ENCODE data around the gene SSTR3. TPM values are rescaled to one million over a fixed set of nuclear protein-coding genes. Genes with fewer than 3 reads are reported as not detected.

Gene SSTR3
- total and polyA plus RNA-seq, 10 of the 15 experiments (the other 5 are each of a cell fraction or from before 2014, with no cell fraction given), result 0.03 to 4.5 (median 2.4) TPM

DNA sequence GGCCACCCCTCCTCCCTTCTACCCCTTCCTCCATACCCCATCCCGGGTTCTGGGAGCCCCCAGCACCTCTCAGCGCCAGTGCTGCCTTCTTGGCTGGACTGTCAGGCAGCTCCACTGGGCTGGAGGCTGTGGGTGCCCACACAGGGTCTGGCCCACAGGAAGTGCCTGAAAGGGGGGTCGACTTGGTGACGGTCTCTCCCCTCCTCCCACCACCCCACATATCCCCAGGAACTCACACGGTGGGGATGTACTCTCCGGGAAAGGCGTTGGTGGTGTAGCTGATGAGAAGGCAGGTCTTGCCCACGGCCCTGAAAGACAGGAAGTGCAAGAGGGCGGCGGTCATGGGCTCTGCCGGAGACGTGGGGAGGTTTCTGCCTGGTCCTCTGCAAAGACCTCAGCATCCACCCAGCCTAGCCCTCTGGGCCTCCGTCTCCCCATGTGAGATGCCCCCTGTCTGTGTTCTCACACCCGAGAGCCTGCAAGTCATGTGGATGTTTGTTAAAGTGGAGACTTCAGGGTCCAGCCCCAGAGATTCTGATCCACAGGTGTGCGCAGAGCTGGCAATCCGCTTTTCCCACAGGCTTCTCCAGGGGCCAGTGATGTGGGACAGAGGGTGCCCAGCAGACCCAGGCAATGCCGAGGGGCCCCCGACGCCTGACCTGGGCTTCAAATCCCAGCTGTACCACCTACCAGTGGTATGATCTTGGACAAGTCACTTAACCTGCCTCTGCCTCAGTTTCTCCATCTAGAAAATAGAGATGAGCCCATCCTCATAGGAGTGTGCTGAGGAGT lies 29.3 kb upstream of the SSTR3 start (continued):
- TF ChIP-seq, protein P1, sequence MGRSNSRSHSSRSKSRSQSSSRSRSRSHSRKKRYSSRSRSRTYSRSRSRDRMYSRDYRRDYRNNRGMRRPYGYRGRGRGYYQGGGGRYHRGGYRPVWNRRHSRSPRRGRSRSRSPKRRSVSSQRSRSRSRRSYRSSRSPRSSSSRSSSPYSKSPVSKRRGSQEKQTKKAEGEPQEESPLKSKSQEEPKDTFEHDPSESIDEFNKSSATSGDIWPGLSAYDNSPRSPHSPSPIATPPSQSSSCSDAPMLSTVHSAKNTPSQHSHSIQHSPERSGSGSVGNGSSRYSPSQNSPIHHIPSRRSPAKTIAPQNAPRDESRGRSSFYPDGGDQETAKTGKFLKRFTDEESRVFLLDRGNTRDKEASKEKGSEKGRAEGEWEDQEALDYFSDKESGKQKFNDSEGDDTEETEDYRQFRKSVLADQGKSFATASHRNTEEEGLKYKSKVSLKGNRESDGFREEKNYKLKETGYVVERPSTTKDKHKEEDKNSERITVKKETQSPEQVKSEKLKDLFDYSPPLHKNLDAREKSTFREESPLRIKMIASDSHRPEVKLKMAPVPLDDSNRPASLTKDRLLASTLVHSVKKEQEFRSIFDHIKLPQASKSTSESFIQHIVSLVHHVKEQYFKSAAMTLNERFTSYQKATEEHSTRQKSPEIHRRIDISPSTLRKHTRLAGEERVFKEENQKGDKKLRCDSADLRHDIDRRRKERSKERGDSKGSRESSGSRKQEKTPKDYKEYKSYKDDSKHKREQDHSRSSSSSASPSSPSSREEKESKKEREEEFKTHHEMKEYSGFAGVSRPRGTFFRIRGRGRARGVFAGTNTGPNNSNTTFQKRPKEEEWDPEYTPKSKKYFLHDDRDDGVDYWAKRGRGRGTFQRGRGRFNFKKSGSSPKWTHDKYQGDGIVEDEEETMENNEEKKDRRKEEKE (IDR thresholded peaks at IDR 0.05), result no peak
- TF ChIP-seq HCFC1 (IDR thresholded peaks at IDR 0.05; ENCODE audit: low read length) (no peak), KLF5 (IDR thresholded peaks at IDR 0.05; ENCODE audit: partially characterized antibody) (no peak), CHD4 (IDR thresholded peaks at IDR 0.05) (no peak), MTA3 (IDR thresholded peaks at IDR 0.05; ENCODE audit: borderline replicate concordance, low read length) (no peak), PAX5 (IDR thresholded peaks at IDR 0.05; ENCODE audit: borderline replicate concordance, low read depth, low read length) (no peak), RFX5 (IDR thresholded peaks at IDR 0.05; ENCODE audit: low read depth, low read length) (no peak), EED (IDR thresholded peaks at IDR 0.05; ENCODE audit: low read depth) (0 out of 2 replicates have a peak, but pooled peaks have one; percentile 17), NFXL1 (IDR thresholded peaks at IDR 0.05; ENCODE audit: borderline replicate concordance) (no peak), NR2F1 (conservative IDR thresholded peaks at IDR 0.05) (no peak), ZSCAN29 (IDR thresholded peaks at IDR 0.05) (no peak), MEF2B (IDR thresholded peaks at IDR 0.05; ENCODE audit: partially characterized antibody, poor library complexity, severe bottlenecking) (no peak), ETV6 (conservative IDR thresholded peaks at IDR 0.05 in 1 of 2, IDR thresholded peaks at IDR 0.05 in 1 of 2; ENCODE audit: borderline replicate concordance in 1 of 2, low read depth in 1 of 2) (no peak)
- TF ChIP-seq, protein P2, sequence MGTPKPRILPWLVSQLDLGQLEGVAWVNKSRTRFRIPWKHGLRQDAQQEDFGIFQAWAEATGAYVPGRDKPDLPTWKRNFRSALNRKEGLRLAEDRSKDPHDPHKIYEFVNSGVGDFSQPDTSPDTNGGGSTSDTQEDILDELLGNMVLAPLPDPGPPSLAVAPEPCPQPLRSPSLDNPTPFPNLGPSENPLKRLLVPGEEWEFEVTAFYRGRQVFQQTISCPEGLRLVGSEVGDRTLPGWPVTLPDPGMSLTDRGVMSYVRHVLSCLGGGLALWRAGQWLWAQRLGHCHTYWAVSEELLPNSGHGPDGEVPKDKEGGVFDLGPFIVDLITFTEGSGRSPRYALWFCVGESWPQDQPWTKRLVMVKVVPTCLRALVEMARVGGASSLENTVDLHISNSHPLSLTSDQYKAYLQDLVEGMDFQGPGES (IDR thresholded peaks at IDR 0.05), result no peak
- TF ChIP-seq, protein P3, sequence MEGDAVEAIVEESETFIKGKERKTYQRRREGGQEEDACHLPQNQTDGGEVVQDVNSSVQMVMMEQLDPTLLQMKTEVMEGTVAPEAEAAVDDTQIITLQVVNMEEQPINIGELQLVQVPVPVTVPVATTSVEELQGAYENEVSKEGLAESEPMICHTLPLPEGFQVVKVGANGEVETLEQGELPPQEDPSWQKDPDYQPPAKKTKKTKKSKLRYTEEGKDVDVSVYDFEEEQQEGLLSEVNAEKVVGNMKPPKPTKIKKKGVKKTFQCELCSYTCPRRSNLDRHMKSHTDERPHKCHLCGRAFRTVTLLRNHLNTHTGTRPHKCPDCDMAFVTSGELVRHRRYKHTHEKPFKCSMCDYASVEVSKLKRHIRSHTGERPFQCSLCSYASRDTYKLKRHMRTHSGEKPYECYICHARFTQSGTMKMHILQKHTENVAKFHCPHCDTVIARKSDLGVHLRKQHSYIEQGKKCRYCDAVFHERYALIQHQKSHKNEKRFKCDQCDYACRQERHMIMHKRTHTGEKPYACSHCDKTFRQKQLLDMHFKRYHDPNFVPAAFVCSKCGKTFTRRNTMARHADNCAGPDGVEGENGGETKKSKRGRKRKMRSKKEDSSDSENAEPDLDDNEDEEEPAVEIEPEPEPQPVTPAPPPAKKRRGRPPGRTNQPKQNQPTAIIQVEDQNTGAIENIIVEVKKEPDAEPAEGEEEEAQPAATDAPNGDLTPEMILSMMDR (IDR thresholded peaks at IDR 0.05 in 2 of 3, conservative IDR thresholded peaks at IDR 0.05 in 1 of 3; ENCODE audit: control insufficient read depth in 2 of 3, extremely low read depth in 1 of 3, insufficient read depth in 1 of 3, low read depth in 3 of 3, low read length in 3 of 3), result no peak
- TF ChIP-seq, protein P4, sequence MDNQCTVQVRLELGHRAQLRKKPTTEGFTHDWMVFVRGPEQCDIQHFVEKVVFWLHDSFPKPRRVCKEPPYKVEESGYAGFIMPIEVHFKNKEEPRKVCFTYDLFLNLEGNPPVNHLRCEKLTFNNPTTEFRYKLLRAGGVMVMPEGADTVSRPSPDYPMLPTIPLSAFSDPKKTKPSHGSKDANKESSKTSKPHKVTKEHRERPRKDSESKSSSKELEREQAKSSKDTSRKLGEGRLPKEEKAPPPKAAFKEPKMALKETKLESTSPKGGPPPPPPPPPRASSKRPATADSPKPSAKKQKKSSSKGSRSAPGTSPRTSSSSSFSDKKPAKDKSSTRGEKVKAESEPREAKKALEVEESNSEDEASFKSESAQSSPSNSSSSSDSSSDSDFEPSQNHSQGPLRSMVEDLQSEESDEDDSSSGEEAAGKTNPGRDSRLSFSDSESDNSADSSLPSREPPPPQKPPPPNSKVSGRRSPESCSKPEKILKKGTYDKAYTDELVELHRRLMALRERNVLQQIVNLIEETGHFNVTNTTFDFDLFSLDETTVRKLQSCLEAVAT (IDR thresholded peaks at IDR 0.05), result no peak

Data from GM12878 (cell line).